ENCODE results near the gene PLPPR4.

DNA sequence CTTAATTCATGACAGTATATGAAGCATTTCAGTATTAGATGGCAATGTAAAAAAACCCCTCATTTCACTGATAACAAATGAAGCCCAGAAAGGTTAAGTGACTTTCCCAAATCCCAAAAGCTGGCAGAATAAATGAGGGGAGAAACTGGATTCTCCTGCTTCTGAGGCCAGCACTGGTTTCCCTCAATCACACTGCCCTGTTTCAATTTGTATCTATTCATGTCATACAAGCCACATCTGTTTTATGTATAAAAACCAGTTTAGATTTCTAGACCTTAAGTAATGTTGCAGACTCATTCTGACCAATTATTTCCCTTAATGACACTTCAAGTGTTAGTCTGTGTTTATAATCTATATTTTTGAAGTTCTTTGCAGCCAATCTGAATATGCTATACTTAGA lies 16.8 kb downstream of the PLPPR4 start:
- TF ChIP-seq, protein P1, sequence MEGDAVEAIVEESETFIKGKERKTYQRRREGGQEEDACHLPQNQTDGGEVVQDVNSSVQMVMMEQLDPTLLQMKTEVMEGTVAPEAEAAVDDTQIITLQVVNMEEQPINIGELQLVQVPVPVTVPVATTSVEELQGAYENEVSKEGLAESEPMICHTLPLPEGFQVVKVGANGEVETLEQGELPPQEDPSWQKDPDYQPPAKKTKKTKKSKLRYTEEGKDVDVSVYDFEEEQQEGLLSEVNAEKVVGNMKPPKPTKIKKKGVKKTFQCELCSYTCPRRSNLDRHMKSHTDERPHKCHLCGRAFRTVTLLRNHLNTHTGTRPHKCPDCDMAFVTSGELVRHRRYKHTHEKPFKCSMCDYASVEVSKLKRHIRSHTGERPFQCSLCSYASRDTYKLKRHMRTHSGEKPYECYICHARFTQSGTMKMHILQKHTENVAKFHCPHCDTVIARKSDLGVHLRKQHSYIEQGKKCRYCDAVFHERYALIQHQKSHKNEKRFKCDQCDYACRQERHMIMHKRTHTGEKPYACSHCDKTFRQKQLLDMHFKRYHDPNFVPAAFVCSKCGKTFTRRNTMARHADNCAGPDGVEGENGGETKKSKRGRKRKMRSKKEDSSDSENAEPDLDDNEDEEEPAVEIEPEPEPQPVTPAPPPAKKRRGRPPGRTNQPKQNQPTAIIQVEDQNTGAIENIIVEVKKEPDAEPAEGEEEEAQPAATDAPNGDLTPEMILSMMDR (IDR thresholded peaks at IDR 0.05), result no peak
- no peak for TF ChIP-seq POLR2AphosphoS5 (IDR thresholded peaks at IDR 0.05)
